Subcutaneous adipose tissue (tissue), 4 donors: ENCODE measurements around the gene MFSD2A. TPM values are rescaled to one million over a fixed set of nuclear protein-coding genes. Genes with fewer than 3 reads are reported as not detected.

ENCODE experiments used
- CTCF ChIP-seq: fragments of 450-650 bp; IDR thresholded peaks from one replicate; pipeline ENCODE4 v1.5.1; 2016; ENCODE audit warnings: low read depth, mild to moderate bottlenecking, control low read depth, antibody characterized with exemption, moderate library complexity
- total RNA-seq, 4 donors: library from RNA; depleted of rRNA; stranded (reverse); fragments of >200 nt; gene quantifications; one replicate each; pipeline ENCODE4 v1.1.0, GENCODE V29; 2016

Gene MFSD2A
- total RNA-seq, 4 donors from 2014 or later, result 0.66 to 4.6 (median 2.6) TPM

GRCh38 chr1:39987869-39988268, 32.9 kb downstream of the MFSD2A start:
- TF ChIP-seq CTCF, result no peak

- no peak for TF ChIP-seq CTCF
Observed at GRCh38 chr1:39988618-39989343, 33.8 kb downstream of the MFSD2A start.

GRCh38 chr1:39990428-39990827, 35.5 kb downstream of the MFSD2A start:
- no peak for TF ChIP-seq CTCF

GRCh38 chr1:39992234-39992633, 37.3 kb downstream of the MFSD2A start:
- no peak for TF ChIP-seq CTCF

GRCh38 chr1:39992888-39993287, 37.9 kb downstream of the MFSD2A start:
- TF ChIP-seq CTCF, result no peak

GRCh38 chr1:39995973-39996393, 41.0 kb downstream of the MFSD2A start:
- TF ChIP-seq CTCF, result no peak

- TF ChIP-seq CTCF, result no peak
Observed at GRCh38 chr1:39996396-39997004, 41.6 kb downstream of the MFSD2A start.
